GM12878 (cell line): ENCODE data around the gene IRF4.

Source experiments
- BMI1 ChIP-seq: fragments of 450-650 bp; IDR thresholded peaks from 2 replicates; pipeline ENCODE4 v1.6.1; 2016; ENCODE audit warnings: mild to moderate bottlenecking, moderate library complexity, borderline replicate concordance
- CTCF ChIP-seq, 3 experiments: IDR thresholded peaks in 2 of 3; conservative IDR thresholded peaks in 1 of 3; 2 replicates each; pipeline ENCODE4 v1.5.1; 2011; ENCODE audit warnings: low read depth in 3 of 3, low read length in 3 of 3, mild to moderate bottlenecking in 3 of 3, control low read depth in 2 of 3, moderate library complexity in 2 of 3, inconsistent platforms in 1 of 3, mixed read lengths in 1 of 3; ENCODE audit not compliant: control insufficient read depth in 2 of 3, insufficient read depth in 1 of 3; ENCODE audit errors: extremely low read depth in 1 of 3
- EZH2 ChIP-seq: IDR thresholded peaks from 2 replicates; pipeline ENCODE4 v1.6.1; 2012; ENCODE audit warnings: low read depth, mild to moderate bottlenecking, control low read depth, inconsistent platforms, low read length, borderline replicate concordance; ENCODE audit not compliant: control insufficient read depth
- HDAC6 ChIP-seq: fragments of 200-600 bp; sonication (generic); IDR thresholded peaks from one replicate; pipeline ENCODE4 v1.8.0; 2017; ENCODE audit warnings: antibody characterized with exemption; ENCODE audit not compliant: unreplicated experiment
- MTA3 ChIP-seq: IDR thresholded peaks from 2 replicates; pipeline ENCODE4 v1.6.1; 2012; ENCODE audit warnings: low read length, inconsistent platforms, borderline replicate concordance
- PBX3 ChIP-seq: IDR thresholded peaks from 2 replicates; pipeline ENCODE4 v1.6.1; 2011; ENCODE audit warnings: mild to moderate bottlenecking, low read depth, low read length, moderate library complexity; ENCODE audit not compliant: insufficient replicate concordance
- POLR2A ChIP-seq: IDR thresholded peaks from 2 replicates; pipeline ENCODE4 v1.6.1; 2011; ENCODE audit warnings: low read depth, mild to moderate bottlenecking, low read length
- POLR2AphosphoS5 ChIP-seq: IDR thresholded peaks from 2 replicates; pipeline ENCODE4 v1.6.1; 2011; ENCODE audit warnings: mild to moderate bottlenecking, low read length, inconsistent platforms
- RCOR1 ChIP-seq: conservative IDR thresholded peaks from 2 replicates; pipeline ENCODE4 v1.6.1; 2012; ENCODE audit warnings: low read depth, low read length, improper control_type of control experiment
- SP1 ChIP-seq: IDR thresholded peaks from one replicate; pipeline ENCODE4 v1.6.1; 2011; ENCODE audit warnings: low read depth, low read length
- TCF7 ChIP-seq: IDR thresholded peaks from 2 replicates; pipeline ENCODE4 v1.6.1; 2014; ENCODE audit warnings: antibody characterized with exemption, borderline replicate concordance

- TF ChIP-seq POLR2AphosphoS5 (no peak), SP1 (no peak), RCOR1 (no peak), CTCF (IDR thresholded peaks at IDR 0.05 in 2 of 3, conservative IDR thresholded peaks at IDR 0.05 in 1 of 3; ENCODE audit: control insufficient read depth in 2 of 3, extremely low read depth in 1 of 3, insufficient read depth in 1 of 3, low read depth in 3 of 3, low read length in 3 of 3) (no peak), HDAC6 (no peak), EZH2 (no peak), MTA3 (no peak), TCF7 (no peak), POLR2A (no peak), PBX3 (no peak), BMI1 (no peak)
Observed at GRCh38 chr6:437037-437392, 45.5 kb downstream of the IRF4 start.
